ENCODE results near the gene NPIPB6. TPM values are rescaled to one million over a fixed set of nuclear protein-coding genes. Genes with fewer than 3 reads are reported as not detected.
"Not testable (repeated sequence)": the region's sequence is repeated elsewhere in the genome, so short reads cannot be mapped to it uniquely, and the experiment has no call there.

The NPIPB6 gene
- 3.0 and 3.2 TPM in 2 replicates for total RNA-seq

- H3K27me3 Mint-ChIP-seq; DNase-seq; H3K9me3 Mint-ChIP-seq; H3K27ac Mint-ChIP-seq; H3K36me3 Mint-ChIP-seq (ENCODE audit: low read depth); H3K4me1 Mint-ChIP-seq; intact Hi-C loops (cut with micrococcal nuclease); H3K4me3 Mint-ChIP-seq: not testable (repeated sequence)
These were observed at the start of gene NPIPB6 for GRCh38 chr16:28363408-28363807. Gene NPIPB6, minus strand, starts transcription at chr16:28363508. Its CDS starts 686 bp downstream, at chr16:28362822.

- H3K27ac Mint-ChIP-seq; H3K4me1 Mint-ChIP-seq; H3K36me3 Mint-ChIP-seq (ENCODE audit: low read depth); H3K27me3 Mint-ChIP-seq; intact Hi-C loops (cut with micrococcal nuclease); H3K9me3 Mint-ChIP-seq; DNase-seq: not testable (repeated sequence)
- H3K4me3 Mint-ChIP-seq, result peak within 1 kb of the TSS; percentile 79
These were observed 40.1 kb upstream of the NPIPB6 start, which contains the start of gene EIF3CL for GRCh38 chr16:28403220-28404072. Gene EIF3CL, minus strand, starts transcription at chr16:28403841. Its CDS starts 223 bp downstream, at chr16:28403618.

- H3K36me3 Mint-ChIP-seq (ENCODE audit: low read depth); H3K4me3 Mint-ChIP-seq; DNase-seq; H3K4me1 Mint-ChIP-seq; intact Hi-C loops (cut with micrococcal nuclease); H3K9me3 Mint-ChIP-seq; H3K27ac Mint-ChIP-seq; H3K27me3 Mint-ChIP-seq: not testable (repeated sequence)
These were observed 28.7 kb upstream of the NPIPB6 start for GRCh38 chr16:28392054-28392453.

- H3K27ac Mint-ChIP-seq; H3K9me3 Mint-ChIP-seq; H3K4me1 Mint-ChIP-seq; H3K36me3 Mint-ChIP-seq (ENCODE audit: low read depth); H3K4me3 Mint-ChIP-seq; H3K27me3 Mint-ChIP-seq; intact Hi-C loops (cut with micrococcal nuclease); DNase-seq: not testable (repeated sequence)
These were observed 19.0 kb upstream of the NPIPB6 start for GRCh38 chr16:28382177-28382867.

- H3K27me3 Mint-ChIP-seq; H3K4me1 Mint-ChIP-seq; H3K4me3 Mint-ChIP-seq; intact Hi-C loops (cut with micrococcal nuclease); H3K36me3 Mint-ChIP-seq (ENCODE audit: low read depth); H3K9me3 Mint-ChIP-seq; H3K27ac Mint-ChIP-seq: not testable (repeated sequence)
- DNase-seq, result peak; percentile 19
These were observed 14.5 kb upstream of the NPIPB6 start for GRCh38 chr16:28377822-28378221.

GRCh38 chr16:28377108-28377625, 13.9 kb upstream of the NPIPB6 start:
- H3K4me1 Mint-ChIP-seq; H3K4me3 Mint-ChIP-seq; intact Hi-C loops (cut with micrococcal nuclease); H3K36me3 Mint-ChIP-seq (ENCODE audit: low read depth); H3K9me3 Mint-ChIP-seq; H3K27ac Mint-ChIP-seq; H3K27me3 Mint-ChIP-seq: not testable (repeated sequence)
- DNase-seq, result peak; percentile 22

GRCh38 chr16:28375115-28375514, 11.8 kb upstream of the NPIPB6 start:
- DNase-seq, result peak; percentile 56
- H3K4me3 Mint-ChIP-seq; H3K27me3 Mint-ChIP-seq; H3K27ac Mint-ChIP-seq; H3K9me3 Mint-ChIP-seq; H3K4me1 Mint-ChIP-seq; intact Hi-C loops (cut with micrococcal nuclease); H3K36me3 Mint-ChIP-seq (ENCODE audit: low read depth): not testable (repeated sequence)

- H3K36me3 Mint-ChIP-seq (ENCODE audit: low read depth); DNase-seq; H3K4me1 Mint-ChIP-seq; H3K27ac Mint-ChIP-seq; H3K4me3 Mint-ChIP-seq; H3K27me3 Mint-ChIP-seq; H3K9me3 Mint-ChIP-seq; intact Hi-C loops (cut with micrococcal nuclease): not testable (repeated sequence)
These were observed 11.0 kb upstream of the NPIPB6 start for GRCh38 chr16:28374281-28374680.

GRCh38 chr16:28367926-28368325, 4.6 kb upstream of the NPIPB6 start:
- DNase-seq, result peak; percentile 46
- H3K9me3 Mint-ChIP-seq; H3K27ac Mint-ChIP-seq; H3K4me1 Mint-ChIP-seq; intact Hi-C loops (cut with micrococcal nuclease); H3K36me3 Mint-ChIP-seq (ENCODE audit: low read depth); H3K4me3 Mint-ChIP-seq; H3K27me3 Mint-ChIP-seq: not testable (repeated sequence)

- H3K4me1 Mint-ChIP-seq; H3K9me3 Mint-ChIP-seq; H3K27me3 Mint-ChIP-seq; intact Hi-C loops (cut with micrococcal nuclease); H3K4me3 Mint-ChIP-seq; DNase-seq; H3K27ac Mint-ChIP-seq; H3K36me3 Mint-ChIP-seq (ENCODE audit: low read depth): not testable (repeated sequence)
These were observed 1.2 kb upstream of the NPIPB6 start for GRCh38 chr16:28364268-28365173.

GRCh38 chr16:28362600-28362999, 708 bp downstream of the NPIPB6 start:
- H3K4me1 Mint-ChIP-seq; H3K4me3 Mint-ChIP-seq; H3K27ac Mint-ChIP-seq; H3K9me3 Mint-ChIP-seq; H3K27me3 Mint-ChIP-seq; H3K36me3 Mint-ChIP-seq (ENCODE audit: low read depth); intact Hi-C loops (cut with micrococcal nuclease): not testable (repeated sequence)
- peak; percentile 54 for DNase-seq

GRCh38 chr16:28338230-28338629, 25.1 kb downstream of the NPIPB6 start:
- H3K4me1 Mint-ChIP-seq; intact Hi-C loops (cut with micrococcal nuclease); H3K36me3 Mint-ChIP-seq (ENCODE audit: low read depth); H3K27me3 Mint-ChIP-seq; H3K27ac Mint-ChIP-seq; H3K9me3 Mint-ChIP-seq; H3K4me3 Mint-ChIP-seq: not testable (repeated sequence)
- DNase-seq, result peak; percentile 7

GRCh38 chr16:28336940-28337710, 26.2 kb downstream of the NPIPB6 start:
- H3K4me1 Mint-ChIP-seq, H3K9me3 Mint-ChIP-seq: not testable (repeated sequence)

More at GRCh38 chr16:28336940-28337710, 26.2 kb downstream of the NPIPB6 start:
- H3K4me3 Mint-ChIP-seq; H3K27me3 Mint-ChIP-seq; H3K27ac Mint-ChIP-seq; H3K36me3 Mint-ChIP-seq (ENCODE audit: low read depth); intact Hi-C loops (cut with micrococcal nuclease): not testable (repeated sequence)
- peak; percentile 20 for DNase-seq

Data from activated CD4-positive, alpha-beta T cell treated with anti-CD3 and anti-CD28 coated beads, Interleukin-2, amount 10 ng/mL, durations not matched to agents 24 days and 14 days (primary cell).